B cell (primary cell): ENCODE results near the gene TM9SF2. TPM values are rescaled to one million over a fixed set of nuclear protein-coding genes. Genes with fewer than 3 reads are reported as not detected.
A peak's percentile ranks its signal among the peaks of the same experiment; 100 is the strongest.

Experiments
- ATAC-seq: fragments of 200-7000 bp; cut with Tn5 transposase; one replicate; pipeline ENCODE4 v1.10.0; 2021; ENCODE audit warnings: low read depth, mild to moderate bottlenecking, moderate number of reproducible peaks, moderate library complexity
- CTCF ChIA-PET: fragments of 350-600 bp; sonication (Branson Sonifier 250); formaldehyde crosslinking; loops from one replicate; lab custom pipeline; 2021; ENCODE audit warnings: antibody characterized with exemption, inconsistent platforms; lab: Charles Lee
- POLR2A ChIA-PET: fragments of 350-600 bp; sonication (Branson Sonifier 250); formaldehyde crosslinking; loops from one replicate; lab custom pipeline; 2021; ENCODE audit warnings: antibody characterized with exemption; lab: Charles Lee
- DNase-seq: peaks from one replicate; pipeline ENCODE4 v3.0.0; 2013
- H2AFZ ChIP-seq: 2 replicates; pipeline ENCODE4 v1.6.1; 2012; ENCODE audit warnings: mild to moderate bottlenecking, low read depth, low read length; ENCODE audit not compliant: insufficient read depth, poor library complexity, severe bottlenecking
- H3K27ac ChIP-seq, 2 donors: 1 replicate in 1 of 2; 2 replicates in 1 of 2; pipeline ENCODE4 v1.5.1; 2012 to 2013; ENCODE audit warnings: low read length in 2 of 2, mild to moderate bottlenecking in 2 of 2, moderate library complexity in 1 of 2
- H3K27me3 ChIP-seq, 4 experiments: fragments of 200-600 bp in 1 of 4; sonication (generic) in 1 of 4; replicated peaks in 1 of 4; 1 replicate in 2 of 4; 2 replicates in 2 of 4; pipeline versions ENCODE4 v1.6.1 to v1.7.0; 2013 to 2016; ENCODE audit warnings: low read length in 3 of 4, mild to moderate bottlenecking in 2 of 4, mixed read lengths in 1 of 4, moderate library complexity in 1 of 4; ENCODE audit not compliant: insufficient read depth in 4 of 4, control insufficient read depth in 3 of 4; ENCODE audit errors: control extremely low read depth in 1 of 4
- H3K36me3 ChIP-seq, 2 experiments: replicated peaks in 1 of 2; 1 replicate in 1 of 2; 2 replicates in 1 of 2; pipeline versions ENCODE4 v1.6.1 to v1.7.1; 2013; ENCODE audit warnings: low read length in 1 of 2; ENCODE audit not compliant: insufficient read depth in 2 of 2, control insufficient read depth in 1 of 2; ENCODE audit errors: control extremely low read depth in 1 of 2, extremely low read depth in 1 of 2
- H3K4me1 ChIP-seq, 2 donors: fragments of 200-600 bp in 1 of 2; sonication (generic) in 1 of 2; 1 replicate in 1 of 2; 2 replicates in 1 of 2; pipeline versions ENCODE4 v1.5.1 to v1.6.1; 2013 to 2017; ENCODE audit warnings: low read length in 2 of 2; ENCODE audit not compliant: control insufficient read depth in 2 of 2, insufficient read depth in 2 of 2
- H3K4me2 ChIP-seq: replicated peaks from 2 replicates; pipeline ENCODE3; 2012; ENCODE audit warnings: mild to moderate bottlenecking, low read depth, low read length; ENCODE audit not compliant: poor library complexity, severe bottlenecking
- H3K4me3 ChIP-seq, 5 experiments: fragments of 200-600 bp in 1 of 5; sonication (generic) in 1 of 5; 1 replicate in 3 of 5; 2 replicates in 2 of 5; pipeline versions ENCODE4 v1.5.1 to v1.7.0; 2011 to 2016; ENCODE audit warnings: low read length in 4 of 5, mild to moderate bottlenecking in 4 of 5, low read depth in 2 of 5, control low read depth in 1 of 5, moderate library complexity in 1 of 5; ENCODE audit not compliant: insufficient read depth in 1 of 5; ENCODE audit errors: control extremely low read depth in 1 of 5, extremely low read depth in 1 of 5
- H3K79me2 ChIP-seq: fragments of 200-600 bp; sonication (generic); one replicate; pipeline ENCODE4 v1.6.0; 2016; ENCODE audit warnings: low read length; ENCODE audit not compliant: control insufficient read depth, insufficient read depth
- H3K9ac ChIP-seq: fragments of 200-600 bp; sonication (generic); 2 replicates; pipeline ENCODE4 v1.6.1; 2017; ENCODE audit warnings: mild to moderate bottlenecking, low read length, moderate library complexity
- H3K9me3 ChIP-seq, 3 donors: one replicate each; pipeline versions ENCODE4 v1.6.1 to v1.7.1; 2013; ENCODE audit warnings: low read length in 2 of 3; ENCODE audit not compliant: control insufficient read depth in 2 of 3, insufficient read depth in 1 of 3; ENCODE audit errors: control extremely low read depth in 1 of 3
- H4K20me1 ChIP-seq: 2 replicates; pipeline ENCODE4 v1.6.0; 2012; ENCODE audit warnings: mild to moderate bottlenecking, low read length; ENCODE audit not compliant: insufficient read depth, control insufficient read depth, poor library complexity, severe bottlenecking
- H3K27ac Mint-ChIP-seq: one replicate; pipeline ENCODE4 v1.8.0; 2021; ENCODE audit warnings: mixed read lengths
- H3K27me3 Mint-ChIP-seq: one replicate; pipeline ENCODE4 v1.8.0; 2021; ENCODE audit warnings: mixed read lengths
- H3K4me1 Mint-ChIP-seq: one replicate; pipeline ENCODE4 v1.8.0; 2021; ENCODE audit warnings: mixed read lengths
- H3K4me3 Mint-ChIP-seq: one replicate; pipeline ENCODE4 v1.8.0; 2021; ENCODE audit warnings: mixed read lengths
- H3K9me3 Mint-ChIP-seq: one replicate; pipeline ENCODE4 v1.8.0; 2022; ENCODE audit warnings: mixed read lengths; ENCODE audit not compliant: insufficient read depth
- EZH2 ChIP-seq: IDR thresholded peaks from 2 replicates; pipeline ENCODE4 v1.6.1; 2012; ENCODE audit warnings: borderline replicate concordance, low read depth, mild to moderate bottlenecking, moderate library complexity, low read length; ENCODE audit not compliant: insufficient read depth, poor library complexity, severe bottlenecking
- WGBS: methylation state at CpG from one replicate; pipeline ENCODE4 v1.1.5; 2013; ENCODE audit warnings: missing lambda C conversion rate; ENCODE audit not compliant: insufficient coverage; 5-methylcytosine and 5-hydroxymethylcytosine counted together
- intact Hi-C: fragments of 100-400 bp; cut with micrococcal nuclease; formaldehyde crosslinking; loops from one replicate; pipeline ENCODE4 v1.10.0; 2022
- polyA plus RNA-seq: library from polyadenylated mRNA; depleted of rRNA; stranded (reverse); fragments of >200 nt; gene quantifications from 2 replicates; pipeline ENCODE4 v1.2.3, GENCODE V29; 2012
- total RNA-seq, 2 donors: library from RNA; stranded (reverse); fragments of 120-200 nt in 1 of 2; gene quantifications; 1 replicate in 1 of 2; 2 replicates in 1 of 2; pipeline versions ENCODE4 v1.2.3 to v1.2.4, GENCODE V29; 2013 to 2022
- TF ChIP-seq, protein P1 (sequence below): fragments of 200-600 bp; IDR thresholded peaks from one replicate; pipeline ENCODE4 v1.8.0; 2022; ENCODE audit warnings: antibody characterized with exemption, mild to moderate bottlenecking

TM9SF2 gene
- total and polyA plus RNA-seq, 2 donors (not counting 1 experiment from before 2014, with no cell fraction given), result 20.2 to 63.6 TPM

DNA sequence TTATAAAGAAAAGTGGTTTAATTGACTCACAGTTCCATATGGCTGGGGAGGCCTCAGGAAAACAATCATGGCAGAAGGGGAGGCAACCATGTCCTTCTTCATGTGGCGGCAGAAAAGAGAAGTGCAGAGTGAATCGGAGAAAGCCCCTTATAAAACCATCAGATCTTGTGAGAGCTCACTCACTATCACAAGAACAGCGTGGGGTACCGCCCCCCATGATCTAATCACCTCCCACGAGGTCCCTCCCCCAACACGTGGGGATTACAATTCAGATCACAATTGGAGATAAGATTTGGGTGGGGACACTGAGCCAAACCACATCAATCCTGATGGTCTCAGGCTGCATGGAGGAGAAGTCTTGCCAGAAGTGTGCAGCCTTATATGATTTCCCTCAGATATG lies 26.0 kb downstream of the TM9SF2 start:
- H3K4me2 ChIP-seq, result no peak overlapping the region
- no peak overlapping the region for H3K9ac ChIP-seq
- Mint-ChIP-seq H3K9me3 (no peaks in the 10 kb centered on the region), H3K27ac (no peak overlapping the region), H3K4me3 (no peak overlapping the region), H3K4me1 (peaks cover 11% of the 10 kb centered on the region), H3K27me3 (no peaks in the 10 kb centered on the region)
- ATAC-seq (no peak), DNase-seq (no peak)
- H3K27ac ChIP-seq, result no peak overlapping the region
- H4K20me1 ChIP-seq, result peaks cover 60% of the 10 kb centered on the region
- no peaks in the 10 kb centered on the region for H3K9me3 ChIP-seq
- no peak for TF ChIP-seq EZH2
- TF ChIP-seq, protein P1, sequence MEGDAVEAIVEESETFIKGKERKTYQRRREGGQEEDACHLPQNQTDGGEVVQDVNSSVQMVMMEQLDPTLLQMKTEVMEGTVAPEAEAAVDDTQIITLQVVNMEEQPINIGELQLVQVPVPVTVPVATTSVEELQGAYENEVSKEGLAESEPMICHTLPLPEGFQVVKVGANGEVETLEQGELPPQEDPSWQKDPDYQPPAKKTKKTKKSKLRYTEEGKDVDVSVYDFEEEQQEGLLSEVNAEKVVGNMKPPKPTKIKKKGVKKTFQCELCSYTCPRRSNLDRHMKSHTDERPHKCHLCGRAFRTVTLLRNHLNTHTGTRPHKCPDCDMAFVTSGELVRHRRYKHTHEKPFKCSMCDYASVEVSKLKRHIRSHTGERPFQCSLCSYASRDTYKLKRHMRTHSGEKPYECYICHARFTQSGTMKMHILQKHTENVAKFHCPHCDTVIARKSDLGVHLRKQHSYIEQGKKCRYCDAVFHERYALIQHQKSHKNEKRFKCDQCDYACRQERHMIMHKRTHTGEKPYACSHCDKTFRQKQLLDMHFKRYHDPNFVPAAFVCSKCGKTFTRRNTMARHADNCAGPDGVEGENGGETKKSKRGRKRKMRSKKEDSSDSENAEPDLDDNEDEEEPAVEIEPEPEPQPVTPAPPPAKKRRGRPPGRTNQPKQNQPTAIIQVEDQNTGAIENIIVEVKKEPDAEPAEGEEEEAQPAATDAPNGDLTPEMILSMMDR, result no peak
- H3K4me3 ChIP-seq, result no peak overlapping the region
- H3K79me2 ChIP-seq, result peaks cover 55% of the 10 kb centered on the region
- no CpG with 5 or more reads among the region's 6 CpGs for WGBS
- ChIA-PET POLR2A (no interaction called here), CTCF (interaction anchor here (0.8 to 1.8 kb wide), 6 partner anchors 24 to 988 kb away, joined by 3 to 8 read pairs (median 5); no protein-coding TSS in a partner anchor)
- H3K27me3 ChIP-seq, result no peaks in the 10 kb centered on the region
- no peak overlapping the region for H2AFZ ChIP-seq
- no peaks in the 10 kb centered on the region for H3K4me1 ChIP-seq
- H3K36me3 ChIP-seq, result peaks cover 0 to 58% of the 10 kb centered on the region in 2 experiments
- intact Hi-C loops, result loop anchor here (5.0 kb wide), 1 partner anchor 710 kb away; no protein-coding TSS in a partner anchor

DNA sequence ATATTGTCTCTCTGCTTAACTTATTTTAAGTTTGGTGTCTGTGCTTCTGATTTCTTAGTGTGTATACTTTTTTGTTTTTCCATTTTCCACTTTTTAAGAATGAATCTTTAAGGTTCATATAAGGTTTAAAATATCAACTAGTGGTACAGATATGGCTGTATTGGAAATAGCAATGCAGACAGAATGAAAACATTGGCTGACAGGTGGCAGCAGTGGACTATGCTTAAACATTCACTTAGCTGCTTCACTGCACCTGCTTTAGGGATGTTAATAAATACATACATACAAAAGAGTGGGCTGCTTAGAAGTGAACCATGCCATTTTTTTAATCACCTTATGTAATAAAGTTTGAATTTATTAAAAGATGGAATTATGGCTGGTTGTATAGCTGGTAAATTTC lies 27.3 kb downstream of the TM9SF2 start:
- intact Hi-C loops, result loop anchor here (1.0 to 5.0 kb wide), 3 partner anchors 86 to 986 kb away; no protein-coding TSS in a partner anchor
- Mint-ChIP-seq H3K9me3 (no peaks in the 10 kb centered on the region), H3K27ac (no peak overlapping the region), H3K4me1 (peaks cover 11% of the 10 kb centered on the region), H3K27me3 (no peaks in the 10 kb centered on the region), H3K4me3 (no peak overlapping the region)
- POLR2A ChIA-PET, result interaction anchor here (0.5 kb wide), 1 partner anchor 11 kb away, joined by 8 read pairs; no protein-coding TSS in a partner anchor
- no peak for ATAC-seq
- Histone ChIP-seq H3K4me1 (no peaks in the 10 kb centered on the region), H3K9me3 (no peaks in the 10 kb centered on the region), H3K4me2 (no peak overlapping the region), H3K36me3 (peaks cover 0 to 46% of the 10 kb centered on the region in 2 experiments), H3K27me3 (no peaks in the 10 kb centered on the region), H2AFZ (no peak overlapping the region), H4K20me1 (peaks cover 60% of the 10 kb centered on the region), H3K9ac (no peak overlapping the region), H3K27ac (no peak overlapping the region), H3K4me3 (no peak overlapping the region), H3K79me2 (peaks cover 52% of the 10 kb centered on the region)
- CTCF ChIA-PET, result interaction anchor here (0.7 to 1.8 kb wide), 12 partner anchors 10 to 1044 kb away, joined by 3 to 8 read pairs (median 4); partner anchors contain the start of gene CLYBL
- DNase-seq, result peak; percentile 64
- TF ChIP-seq EZH2, result no peak
- TF ChIP-seq, protein P1, result peak; percentile 52
